HG02798 (cell line): ENCODE data around the gene FNDC11.

Source experiments
- ATAC-seq: cut with Tn5 transposase; IDR thresholded peaks from one replicate; pipeline ENCODE4 v1.9.1; 2021; ENCODE audit warnings: mild to moderate bottlenecking; ENCODE audit not compliant: unreplicated experiment, poor library complexity

Gene FNDC11

DNA sequence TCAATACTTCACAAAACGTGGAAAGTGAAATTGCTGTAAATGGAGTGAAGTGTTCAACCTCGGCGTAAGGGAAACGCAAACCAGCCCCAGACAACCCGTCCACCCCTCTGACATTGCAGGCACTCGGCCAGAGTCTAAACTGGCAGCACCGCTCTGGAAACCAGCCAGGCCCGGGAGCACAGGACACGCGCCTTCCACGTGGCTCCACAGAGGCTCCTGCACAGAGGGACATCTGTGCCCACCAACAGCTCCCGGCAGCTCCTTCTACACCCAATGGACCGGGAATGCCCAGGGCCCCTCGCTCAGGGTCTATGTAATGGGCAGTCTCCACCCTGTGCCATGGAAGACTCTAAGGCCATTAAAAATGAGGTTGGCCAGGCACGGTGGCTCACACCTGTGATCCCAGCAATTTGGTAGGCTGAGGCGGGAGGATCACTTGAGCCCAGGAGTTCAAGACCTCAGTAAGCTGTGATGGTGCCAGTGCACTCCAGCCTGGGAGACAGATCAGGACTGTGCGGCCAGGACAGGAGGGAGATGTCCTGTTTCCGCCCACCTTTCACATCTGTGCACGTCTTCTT lies 23.4 kb downstream of the FNDC11 start:
- no peak for ATAC-seq

DNA sequence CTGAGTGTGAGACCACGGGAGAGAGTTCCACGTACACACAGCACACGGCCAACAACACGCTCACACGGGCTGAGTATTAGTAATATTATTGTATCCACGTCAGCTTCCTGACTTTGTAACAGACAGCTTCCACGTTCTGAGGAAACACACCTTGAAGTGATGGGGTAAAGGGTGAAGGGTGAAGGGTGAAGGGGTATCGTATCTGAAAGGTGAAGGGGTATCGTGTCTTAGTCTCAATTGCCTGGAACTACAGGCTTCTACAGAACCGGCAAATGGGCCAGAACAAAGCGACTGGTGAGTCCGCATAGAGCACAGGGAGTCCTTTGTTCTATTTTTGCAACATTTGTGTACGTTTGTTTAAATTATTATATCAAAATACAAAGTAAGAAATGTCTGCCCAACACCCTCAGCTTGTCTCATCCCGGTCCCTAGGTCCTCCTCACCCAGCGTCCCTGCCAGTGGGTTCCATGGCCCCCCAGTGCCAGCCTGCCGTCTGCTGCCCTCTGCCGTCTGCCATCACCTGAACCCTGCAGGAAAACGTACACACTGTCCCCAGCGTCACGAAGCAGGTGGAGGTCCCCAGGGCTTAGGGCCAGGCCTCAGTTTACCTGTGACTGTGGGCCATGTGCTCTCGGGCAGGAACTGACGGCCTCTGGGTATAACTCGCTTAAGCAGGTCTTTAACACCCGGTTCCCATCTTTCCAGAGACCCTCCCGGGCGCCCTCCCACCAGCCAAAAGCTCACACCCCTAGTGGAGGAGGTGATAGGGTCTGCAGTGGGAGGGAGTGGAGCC lies 24.5 kb downstream of the FNDC11 start:
- no peak for ATAC-seq

DNA sequence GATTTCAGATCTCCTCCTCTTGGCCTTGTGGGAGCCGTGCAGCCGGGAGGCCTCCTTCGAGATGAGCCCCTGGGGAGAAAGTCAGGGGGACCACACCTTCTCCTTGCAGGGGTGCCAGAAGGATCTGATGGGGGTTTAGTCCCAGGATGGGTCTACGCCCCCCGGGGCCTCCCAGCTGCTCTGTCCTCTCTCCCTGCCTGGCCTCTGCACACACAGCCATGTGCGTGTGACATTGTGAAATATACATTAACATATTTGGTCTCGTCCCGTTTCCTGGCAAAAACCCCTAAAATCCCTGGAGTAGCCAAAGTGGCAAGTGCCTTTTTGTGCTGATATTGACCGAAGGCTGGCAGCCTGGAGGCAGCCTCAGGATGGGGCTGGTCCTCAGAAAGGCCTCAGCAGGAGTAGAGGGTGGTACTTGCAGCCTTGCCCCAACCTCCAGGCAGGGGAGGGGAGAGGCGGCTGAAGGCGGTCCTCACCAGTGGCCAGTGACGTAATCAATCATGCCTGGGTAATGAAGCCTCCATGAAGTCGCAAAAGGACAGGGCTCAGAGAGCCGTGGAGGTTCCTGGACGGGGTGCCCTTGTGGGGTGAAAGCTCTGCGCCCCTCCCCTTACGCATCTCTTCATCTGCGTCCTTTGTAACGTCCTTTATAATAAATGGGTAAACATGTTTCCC lies 25.2 kb downstream of the FNDC11 start:
- no peak for ATAC-seq

DNA sequence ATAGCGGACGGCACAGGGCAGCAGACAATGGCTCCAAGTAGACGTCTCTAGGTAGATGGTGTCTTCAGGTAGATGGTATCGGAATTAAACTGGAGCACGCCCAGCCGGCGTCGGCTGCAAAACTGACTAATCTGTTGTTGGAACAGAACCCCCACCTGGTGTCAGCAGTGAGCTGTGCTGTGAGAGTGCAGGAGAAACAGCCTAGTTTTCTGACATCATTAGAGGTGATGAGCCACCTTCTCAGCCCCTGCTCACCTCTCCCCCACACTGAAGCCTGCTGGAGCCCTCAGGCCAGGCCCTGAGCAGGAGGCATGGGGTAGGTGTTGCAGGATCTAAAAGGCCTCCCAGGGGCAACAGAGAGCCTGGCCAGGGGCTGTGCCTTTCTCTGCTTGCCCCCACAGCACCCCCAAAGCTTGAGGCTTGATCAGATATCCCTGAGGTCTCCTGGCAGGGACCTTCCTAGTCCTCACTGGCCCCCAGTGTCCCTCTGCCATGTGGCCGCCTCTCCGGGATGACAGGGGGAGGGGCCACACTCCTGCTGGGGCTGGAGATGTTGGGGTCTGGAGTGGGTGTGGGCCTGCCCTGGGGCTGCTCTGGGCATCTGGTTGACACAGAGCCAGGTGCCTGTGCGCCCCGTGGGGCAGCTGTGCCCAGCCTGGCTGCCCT lies 27.0 kb downstream of the FNDC11 start:
- no peak for ATAC-seq

- ATAC-seq: no peak
Measured at GRCh38 chr20:63582382-63583063, 28.6 kb downstream of the FNDC11 start.

DNA sequence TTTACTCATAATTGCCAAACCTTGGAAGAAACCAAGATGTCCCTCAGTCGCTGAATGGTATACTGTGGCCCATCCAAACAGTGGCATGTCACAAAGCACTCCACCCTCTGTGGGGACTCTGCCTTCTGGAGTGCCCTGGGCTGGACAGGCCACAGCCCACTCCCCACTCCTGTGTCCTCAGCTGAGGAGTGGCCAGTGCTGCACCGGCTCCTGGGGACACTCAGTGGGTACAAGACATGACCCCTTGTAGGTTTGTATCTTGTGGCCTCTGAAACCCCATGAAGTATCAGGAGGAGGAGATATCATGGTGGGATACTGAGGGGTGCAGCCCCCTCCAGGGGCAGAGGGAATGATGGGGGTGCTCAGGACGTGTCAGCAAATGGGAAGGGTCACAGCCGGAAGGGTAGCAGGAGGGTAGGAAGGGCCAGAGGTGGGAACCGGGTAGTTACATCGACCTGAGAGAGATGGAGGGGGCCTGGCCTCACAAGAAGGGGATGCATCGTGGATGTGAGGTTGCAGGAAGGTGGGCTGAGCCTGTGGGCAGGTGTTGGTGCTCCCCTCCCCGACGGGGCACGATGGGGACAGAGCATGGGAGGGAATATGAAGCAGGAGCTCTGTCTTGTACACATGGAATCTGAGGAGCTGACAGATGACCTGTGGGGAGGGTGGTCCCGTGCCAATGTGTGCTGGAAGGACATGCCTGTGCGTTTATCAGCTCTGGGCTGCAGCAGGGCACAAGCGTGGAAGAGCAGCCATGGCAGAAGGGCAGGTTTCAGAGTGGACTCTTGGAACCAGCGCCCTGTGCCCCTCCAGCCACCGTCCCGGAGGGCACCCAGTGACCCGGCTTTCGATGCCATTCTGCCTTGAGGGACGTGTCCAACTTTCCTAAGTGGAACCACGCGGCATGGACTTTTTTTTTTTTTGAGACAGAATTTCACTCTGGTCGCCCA lies 31.9 kb downstream of the FNDC11 start:
- ATAC-seq: no peak

GRCh38 chr20:63586797-63587196 lies 32.8 kb downstream of the FNDC11 start:
- no peak for ATAC-seq

DNA sequence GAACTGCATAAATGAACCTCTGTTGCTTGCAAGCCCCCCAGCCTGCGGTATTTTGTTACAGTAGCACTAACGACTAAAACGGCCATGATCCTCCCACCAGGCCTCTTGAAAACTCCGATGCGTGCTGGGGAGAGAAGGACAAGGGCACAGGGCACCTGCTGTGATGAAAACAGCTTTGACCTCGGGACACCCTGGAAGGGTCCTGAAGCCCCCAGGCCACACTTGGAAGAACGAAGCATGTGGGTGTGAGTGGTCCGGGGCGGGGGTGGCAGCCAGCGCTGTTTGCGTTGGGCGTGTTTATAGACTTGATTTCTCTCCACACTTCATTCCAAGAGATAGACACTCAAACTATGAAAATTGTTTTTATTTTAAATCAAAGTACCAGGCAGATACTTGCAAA lies 33.3 kb downstream of the FNDC11 start:
- ATAC-seq: no peak

DNA sequence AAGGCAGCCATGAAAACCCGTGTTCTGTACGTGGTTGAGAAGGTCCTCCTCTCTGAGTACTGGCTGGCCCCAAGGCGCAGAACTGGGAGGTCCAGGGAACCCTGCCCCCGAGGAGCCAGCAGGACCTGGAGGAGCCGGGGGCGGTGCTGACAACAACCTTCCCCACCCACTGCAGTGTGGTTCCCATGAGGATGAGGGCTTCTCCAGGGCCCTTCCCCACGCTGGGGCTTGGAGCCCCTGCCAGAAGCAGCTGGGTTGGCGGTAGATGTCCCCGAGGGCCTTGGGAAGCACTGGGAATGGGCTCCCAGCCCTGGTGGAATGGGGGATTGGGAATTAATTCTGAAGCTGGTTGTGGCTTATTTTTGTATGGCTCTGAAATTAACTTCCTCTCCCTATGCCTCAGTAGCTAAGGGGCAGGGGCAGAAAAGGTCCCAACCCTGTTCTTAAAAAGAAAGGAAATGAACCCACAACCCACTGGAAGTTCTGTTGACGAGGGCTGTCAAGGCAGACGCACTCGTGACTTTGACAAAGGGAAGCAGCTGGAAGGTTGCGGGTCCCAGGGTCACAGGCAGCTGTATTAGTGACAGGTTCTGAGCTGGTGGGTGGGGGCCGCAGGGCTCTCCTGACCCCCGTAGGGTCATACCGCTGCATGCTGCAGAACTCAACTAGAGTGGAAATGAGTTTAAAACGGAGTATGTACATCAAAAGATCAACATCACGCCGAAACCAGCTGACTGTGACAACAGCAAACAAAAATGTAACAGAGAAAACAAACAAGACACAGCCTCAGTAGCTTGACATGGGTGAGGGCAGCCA lies 34.0 kb downstream of the FNDC11 start:
- ATAC-seq: no peak

GRCh38 chr20:63588641-63589041 lies 34.7 kb downstream of the FNDC11 start:
- ATAC-seq: no peak

DNA sequence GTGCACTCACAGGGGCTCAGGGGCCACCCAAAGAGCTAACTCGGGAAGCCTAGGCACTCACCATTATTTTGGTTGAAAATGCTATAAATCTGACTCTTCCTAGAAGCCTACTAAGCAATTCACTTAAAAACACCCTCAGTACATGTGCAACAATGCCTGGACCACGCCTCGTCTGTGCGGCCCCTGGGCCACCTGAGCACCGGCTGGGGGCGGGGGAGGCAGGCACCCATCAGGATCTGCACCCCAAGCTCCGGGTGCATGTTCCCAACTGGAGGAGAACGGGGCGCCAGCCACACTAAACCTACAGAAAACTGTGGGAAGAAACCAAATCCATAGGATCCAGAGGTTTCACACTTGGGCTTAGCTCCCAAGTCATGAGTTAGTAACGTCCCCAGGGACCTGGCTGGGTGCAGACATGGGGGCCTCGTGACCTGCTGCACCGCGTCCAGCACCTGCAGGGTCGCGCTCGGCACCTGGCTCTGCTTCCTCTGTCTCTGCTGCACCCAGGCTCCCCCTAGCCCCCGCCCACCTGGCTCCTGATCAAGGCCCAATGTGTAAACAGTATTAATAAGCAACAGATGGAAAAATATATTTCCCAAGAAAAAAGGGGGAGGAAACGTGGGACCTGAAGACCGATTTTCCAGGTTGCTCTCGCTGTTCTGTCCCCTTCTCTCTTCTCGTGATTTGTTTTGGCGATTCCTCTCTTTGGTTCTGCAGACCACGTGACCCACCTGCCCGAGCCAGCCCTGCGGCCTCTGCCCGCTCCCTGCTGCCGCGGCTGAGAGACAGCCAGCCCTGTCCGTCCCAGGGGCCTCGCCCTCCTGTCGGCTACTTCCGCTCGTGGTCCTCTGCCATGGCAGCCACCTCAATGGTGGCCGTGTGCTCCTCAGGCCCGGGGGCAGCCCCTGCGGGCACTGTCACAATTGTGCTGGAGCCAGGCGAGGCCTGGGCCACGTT lies 35.6 kb downstream of the FNDC11 start:
- ATAC-seq: no peak

- ATAC-seq: no peak
Measured at GRCh38 chr20:63590218-63591146, 36.5 kb downstream of the FNDC11 start.

GRCh38 chr20:63591147-63591533 lies 37.2 kb downstream of the FNDC11 start:
- ATAC-seq: no peak

- ATAC-seq: no peak
Measured at GRCh38 chr20:63591786-63592355, 37.9 kb downstream of the FNDC11 start.

GRCh38 chr20:63592661-63593060 lies 38.7 kb downstream of the FNDC11 start:
- ATAC-seq: no peak

GRCh38 chr20:63594043-63594561 lies 40.1 kb downstream of the FNDC11 start:
- no peak for ATAC-seq
